ENCODE measurements around the gene EFEMP2.
"Not testable (repeated sequence)": the region's sequence is repeated elsewhere in the genome, so short reads cannot be mapped to it uniquely, and the experiment has no call there.

Gene EFEMP2

GRCh38 chr11:65849366-65849765 lies 23.2 kb downstream of the EFEMP2 start:
- Mint-ChIP-seq H3K4me3 (no peak overlapping the region), H3K36me3 (peaks cover 38% of the 10 kb centered on the region), H3K27me3 (no peaks in the 10 kb centered on the region), H3K27ac (no peak overlapping the region), H3K4me1 (peaks cover 13% of the 10 kb centered on the region), H3K9me3 (no peaks in the 10 kb centered on the region)
- no peak for ATAC-seq

- H3K27ac Mint-ChIP-seq, H3K9me3 Mint-ChIP-seq, H3K4me1 Mint-ChIP-seq, ATAC-seq, H3K27me3 Mint-ChIP-seq, H3K4me3 Mint-ChIP-seq: not testable (repeated sequence)
- H3K36me3 Mint-ChIP-seq, result peaks cover 32% of the 10 kb centered on the region
Observed at GRCh38 chr11:65848693-65849092, 23.9 kb downstream of the EFEMP2 start.

GRCh38 chr11:65847746-65848145 lies 24.9 kb downstream of the EFEMP2 start:
- no peak for ATAC-seq
- no peak overlapping the region for H3K27ac Mint-ChIP-seq
- H3K4me3 Mint-ChIP-seq, result no peak overlapping the region

GRCh38 chr11:65844231-65844872 lies 28.2 kb downstream of the EFEMP2 start:
- Mint-ChIP-seq H3K4me3 (no peak overlapping the region), H3K27ac (no peak overlapping the region)
- ATAC-seq, result no peak

More at GRCh38 chr11:65847746-65848145, 24.9 kb downstream of the EFEMP2 start:
- H3K36me3 Mint-ChIP-seq, result peaks cover 22% of the 10 kb centered on the region
- no peaks in the 10 kb centered on the region for H3K4me1 Mint-ChIP-seq
- no peaks in the 10 kb centered on the region for H3K27me3 Mint-ChIP-seq
- H3K9me3 Mint-ChIP-seq, result no peaks in the 10 kb centered on the region

GRCh38 chr11:65843811-65844210 lies 28.8 kb downstream of the EFEMP2 start:
- Mint-ChIP-seq H3K36me3 (no peaks in the 10 kb centered on the region), H3K4me1 (no peaks in the 10 kb centered on the region), H3K27ac (no peak overlapping the region), H3K4me3 (no peak overlapping the region), H3K27me3 (no peaks in the 10 kb centered on the region), H3K9me3 (no peaks in the 10 kb centered on the region)
- no peak for ATAC-seq

More at GRCh38 chr11:65844231-65844872, 28.2 kb downstream of the EFEMP2 start:
- Mint-ChIP-seq H3K36me3 (no peaks in the 10 kb centered on the region), H3K4me1 (no peaks in the 10 kb centered on the region), H3K27me3 (no peaks in the 10 kb centered on the region), H3K9me3 (no peaks in the 10 kb centered on the region)

GRCh38 chr11:65842144-65842543 lies 30.5 kb downstream of the EFEMP2 start:
- H3K27ac Mint-ChIP-seq, result no peak overlapping the region
- H3K27me3 Mint-ChIP-seq, result no peaks in the 10 kb centered on the region
- no peaks in the 10 kb centered on the region for H3K36me3 Mint-ChIP-seq
- no peak for ATAC-seq
- H3K9me3 Mint-ChIP-seq, result no peaks in the 10 kb centered on the region
- no peaks in the 10 kb centered on the region for H3K4me1 Mint-ChIP-seq
- H3K4me3 Mint-ChIP-seq, result no peak overlapping the region

GRCh38 chr11:65834202-65834601 lies 38.4 kb downstream of the EFEMP2 start:
- Mint-ChIP-seq H3K4me3 (no peak overlapping the region), H3K27ac (no peak overlapping the region)
- ATAC-seq, result no peak

GRCh38 chr11:65833297-65834030 lies 39.1 kb downstream of the EFEMP2 start, which contains the start of gene SNX32:
Gene SNX32 (plus strand): TSS chr11:65833963. CDS start chr11:65834066, 103 bp downstream.
- H3K4me3 Mint-ChIP-seq, result no peak within 1 kb of the TSS
- H3K4me1 Mint-ChIP-seq, result peaks cover 20% of the 10 kb centered on the region
- peaks cover 4% of the 10 kb centered on the region for H3K9me3 Mint-ChIP-seq
- H3K27me3 Mint-ChIP-seq, result peaks cover 7% of the 10 kb centered on the region
- ATAC-seq, result peak; percentile 99
- H3K36me3 Mint-ChIP-seq, result no peaks in the 10 kb centered on the region
- no peak within 1 kb of the TSS for H3K27ac Mint-ChIP-seq

More at GRCh38 chr11:65834202-65834601, 38.4 kb downstream of the EFEMP2 start:
- Mint-ChIP-seq H3K27me3 (peaks cover 7% of the 10 kb centered on the region), H3K4me1 (peaks cover 20% of the 10 kb centered on the region), H3K9me3 (peaks cover 4% of the 10 kb centered on the region), H3K36me3 (no peaks in the 10 kb centered on the region)

GRCh38 chr11:65832231-65832630 lies 40.4 kb downstream of the EFEMP2 start:
- H3K27me3 Mint-ChIP-seq, H3K36me3 Mint-ChIP-seq, H3K4me3 Mint-ChIP-seq, ATAC-seq, H3K9me3 Mint-ChIP-seq, H3K27ac Mint-ChIP-seq: not testable (repeated sequence)
- peaks cover 20% of the 10 kb centered on the region for H3K4me1 Mint-ChIP-seq

- H3K27me3 Mint-ChIP-seq, result peaks cover 7% of the 10 kb centered on the region
- H3K9me3 Mint-ChIP-seq, result peaks cover 4% of the 10 kb centered on the region
- no peak overlapping the region for H3K4me3 Mint-ChIP-seq
- H3K4me1 Mint-ChIP-seq, result peaks cover 20% of the 10 kb centered on the region
- H3K27ac Mint-ChIP-seq, result no peak overlapping the region
- no peak for ATAC-seq
- no peaks in the 10 kb centered on the region for H3K36me3 Mint-ChIP-seq
Observed at GRCh38 chr11:65829459-65829858, 43.1 kb downstream of the EFEMP2 start.

GRCh38 chr11:65826984-65827735 lies 45.4 kb downstream of the EFEMP2 start:
- H3K9me3 Mint-ChIP-seq, result no peaks in the 10 kb centered on the region
- H3K4me3 Mint-ChIP-seq, result no peak overlapping the region
- H3K27me3 Mint-ChIP-seq, result no peaks in the 10 kb centered on the region
- no peaks in the 10 kb centered on the region for H3K36me3 Mint-ChIP-seq
- peaks cover 9% of the 10 kb centered on the region for H3K4me1 Mint-ChIP-seq
- no peak overlapping the region for H3K27ac Mint-ChIP-seq
- no peak for ATAC-seq

GRCh38 chr11:65822776-65823528 lies 49.6 kb downstream of the EFEMP2 start:
- Mint-ChIP-seq H3K27me3 (no peaks in the 10 kb centered on the region), H3K4me1 (no peaks in the 10 kb centered on the region), H3K9me3 (no peaks in the 10 kb centered on the region), H3K36me3 (no peaks in the 10 kb centered on the region), H3K27ac (no peak overlapping the region), H3K4me3 (no peak overlapping the region)
- ATAC-seq, result no peak

- Mint-ChIP-seq H3K27ac (no peak overlapping the region), H3K36me3 (no peaks in the 10 kb centered on the region), H3K27me3 (no peaks in the 10 kb centered on the region), H3K4me1 (peaks cover 14% of the 10 kb centered on the region), H3K9me3 (no peaks in the 10 kb centered on the region), H3K4me3 (no peak overlapping the region)
- ATAC-seq, result no peak
Observed at GRCh38 chr11:65821107-65821506, 51.5 kb downstream of the EFEMP2 start.

- Mint-ChIP-seq H3K27ac (peak overlapping the region; percentile 85), H3K9me3 (no peaks in the 10 kb centered on the region), H3K36me3 (no peaks in the 10 kb centered on the region), H3K4me3 (peak overlapping the region; percentile 76), H3K4me1 (peaks cover 29% of the 10 kb centered on the region), H3K27me3 (no peaks in the 10 kb centered on the region)
- ATAC-seq, result peak; percentile 94
Observed at GRCh38 chr11:65817835-65818680, 54.5 kb downstream of the EFEMP2 start.

Measured in stimulated activated memory B cell treated with anti-CD40 and anti-IgM and Interleukin-4, amounts not matched to agents 10 μg/mL and 1 μg/mL and 100 μg/mL, for 72 hours (primary cell).